Measurements from ENCODE around the gene CNOT2. TPM values are rescaled to one million over a fixed set of nuclear protein-coding genes. Genes with fewer than 3 reads are reported as not detected.
A peak's percentile ranks its signal among the peaks of the same experiment; 100 is the strongest.
"Not testable (repeated sequence)": the region's sequence is repeated elsewhere in the genome, so short reads cannot be mapped to it uniquely, and the experiment has no call there.

The CNOT2 gene
- total RNA-seq, 1 donor from 2014 or later = 36.9 TPM

DNA sequence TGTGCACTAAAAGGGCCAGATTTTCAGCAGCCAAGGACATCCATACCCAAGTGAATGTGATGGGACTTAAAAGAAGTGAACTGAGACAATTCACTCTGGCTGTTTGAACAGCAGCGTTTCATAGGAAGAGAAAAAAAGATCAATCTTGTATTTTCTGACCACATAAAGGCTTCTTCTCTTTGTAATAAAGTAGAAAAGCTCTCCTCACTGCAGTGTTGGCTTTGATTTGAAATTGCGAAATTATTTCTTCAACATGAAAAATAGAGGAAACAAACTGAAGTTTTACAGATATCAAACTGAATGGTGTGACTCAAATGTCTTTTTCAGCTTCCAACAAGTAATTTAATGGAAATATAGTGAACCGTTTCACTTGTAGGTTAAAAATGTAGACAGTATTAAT lies 111.6 kb downstream of the CNOT2 start:
- DNase-seq (no peak), ATAC-seq (peak; percentile 12)
- intact Hi-C loops (cut with micrococcal nuclease) = no loop called here

DNA sequence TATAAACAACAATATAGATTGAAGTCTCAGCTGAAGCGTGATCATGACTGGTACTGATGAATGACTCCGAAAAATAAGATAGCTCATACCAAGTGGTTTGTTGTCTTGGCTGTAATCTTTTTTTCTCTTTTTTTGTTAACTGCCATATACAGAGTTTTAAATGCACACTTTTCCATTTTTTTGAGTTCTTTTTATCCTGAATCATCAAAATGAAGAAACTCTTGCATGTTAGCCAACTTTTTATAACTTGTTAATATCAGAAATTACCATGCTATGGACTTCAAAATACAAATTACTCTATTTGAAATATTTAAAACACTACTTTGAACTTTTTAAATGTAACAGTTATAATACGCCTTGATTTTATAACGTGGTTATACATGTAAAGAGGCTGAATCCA lies 112.7 kb downstream of the CNOT2 start:
- DNase-seq (no peak), ATAC-seq (no peak)
- intact Hi-C loops (cut with micrococcal nuclease) = no loop called here

DNA sequence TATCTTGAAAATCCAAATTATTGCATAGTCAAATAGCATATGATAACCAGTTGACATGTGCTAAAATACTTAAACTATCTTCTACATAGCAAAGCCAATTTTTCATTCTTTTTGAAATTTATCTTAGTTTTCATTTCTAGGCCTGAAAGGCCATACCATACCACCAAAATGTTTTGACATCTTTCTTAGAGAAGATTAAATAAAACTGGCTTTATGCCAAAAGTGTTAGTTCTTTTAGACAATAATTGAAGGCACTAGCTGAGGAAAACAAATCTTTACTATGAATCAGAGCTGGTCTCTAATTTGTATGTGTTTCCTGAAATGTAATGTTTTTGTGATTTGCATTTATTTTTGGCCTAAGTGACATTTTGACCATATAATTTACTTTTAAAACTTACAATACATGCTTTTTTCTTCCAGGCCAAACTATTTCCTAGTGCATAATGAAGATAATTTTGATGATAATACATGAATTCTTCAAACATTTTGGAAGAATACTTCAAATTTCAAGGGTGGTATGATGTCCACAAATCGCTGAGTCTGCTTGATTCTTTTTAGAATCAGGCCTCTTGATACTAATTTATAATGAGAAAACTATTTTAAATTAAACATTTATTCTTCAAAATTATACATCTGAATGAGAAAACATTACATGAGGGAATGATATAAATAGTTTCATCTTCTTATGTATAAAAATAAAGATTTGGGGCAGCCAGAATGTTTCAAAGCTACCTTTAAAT lies 116.4 kb downstream of the CNOT2 start:
- intact Hi-C loops (cut with micrococcal nuclease) = no loop called here
- no peak for ATAC-seq
- DNase-seq = no peak

DNA sequence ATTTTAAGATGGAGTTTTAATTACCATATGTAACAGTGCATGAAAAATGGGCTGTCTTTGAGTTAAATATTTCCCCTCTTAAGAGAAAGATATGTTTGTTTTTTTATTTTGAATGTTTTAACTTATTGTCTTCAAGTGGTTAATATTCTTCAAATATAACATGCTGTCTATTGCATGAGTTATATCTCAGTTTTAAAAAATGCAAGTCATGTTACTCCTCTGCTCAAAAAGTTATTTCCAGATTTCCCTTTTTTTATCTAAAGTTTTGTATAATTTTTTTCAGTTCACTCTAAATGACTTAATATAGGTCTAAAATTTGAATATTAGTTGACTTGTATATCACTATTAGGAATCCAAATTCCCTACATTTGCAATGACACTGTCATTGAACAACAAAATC lies 117.0 kb downstream of the CNOT2 start:
- intact Hi-C loops (cut with micrococcal nuclease) = no loop called here
- no peak for ATAC-seq
- DNase-seq = no peak

DNA sequence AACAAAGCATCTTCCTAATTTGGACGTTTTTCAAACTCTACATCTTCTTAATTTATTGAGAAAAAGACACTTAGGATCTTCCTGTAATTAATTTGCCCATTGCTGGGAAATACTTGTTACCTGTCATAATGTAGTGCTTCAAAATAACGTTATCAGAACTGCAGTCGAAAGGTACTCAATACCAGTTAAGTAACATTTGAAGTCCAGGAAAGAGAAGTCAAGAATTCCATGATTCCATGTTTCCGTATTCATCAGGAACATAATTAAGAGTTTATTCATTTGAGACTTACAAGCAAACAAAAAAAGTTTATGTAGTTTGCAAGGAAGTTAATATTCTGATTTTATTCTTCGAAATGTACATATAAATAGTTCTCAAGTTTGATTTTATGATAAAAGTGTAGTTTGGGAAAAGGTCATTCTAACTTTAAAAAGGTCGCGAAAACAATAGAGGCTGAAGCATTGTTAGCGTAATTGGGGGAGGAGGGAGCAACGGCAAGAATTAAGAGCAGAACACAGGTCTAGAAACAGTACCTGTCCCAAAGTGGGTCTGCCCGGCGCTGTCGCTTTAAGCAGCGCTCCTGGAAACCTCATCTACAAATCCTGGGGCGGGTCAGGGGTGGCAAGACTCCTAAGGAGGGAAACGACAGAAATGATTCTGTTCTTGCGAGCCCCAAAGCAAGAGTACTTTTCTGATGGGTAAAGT lies 121.6 kb downstream of the CNOT2 start:
- intact Hi-C loops (cut with micrococcal nuclease) = no loop called here
- DNase-seq (no peak), ATAC-seq (no peak)

DNA sequence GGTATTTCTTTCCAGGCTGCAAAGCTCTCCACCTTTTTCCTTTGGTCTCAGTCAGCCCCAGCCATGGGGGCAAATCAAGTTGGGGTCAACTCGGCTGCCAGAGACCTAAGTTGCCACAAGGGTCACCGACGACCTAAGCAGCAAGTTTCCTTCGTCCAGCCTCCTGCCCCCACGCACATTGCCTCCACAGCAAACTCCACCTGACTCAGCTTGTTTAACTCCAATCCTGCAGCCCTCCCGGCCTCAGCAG lies 122.1 kb downstream of the CNOT2 start:
- ATAC-seq (no peak), DNase-seq (no peak)
- intact Hi-C loops (cut with micrococcal nuclease) = no loop called here

DNA sequence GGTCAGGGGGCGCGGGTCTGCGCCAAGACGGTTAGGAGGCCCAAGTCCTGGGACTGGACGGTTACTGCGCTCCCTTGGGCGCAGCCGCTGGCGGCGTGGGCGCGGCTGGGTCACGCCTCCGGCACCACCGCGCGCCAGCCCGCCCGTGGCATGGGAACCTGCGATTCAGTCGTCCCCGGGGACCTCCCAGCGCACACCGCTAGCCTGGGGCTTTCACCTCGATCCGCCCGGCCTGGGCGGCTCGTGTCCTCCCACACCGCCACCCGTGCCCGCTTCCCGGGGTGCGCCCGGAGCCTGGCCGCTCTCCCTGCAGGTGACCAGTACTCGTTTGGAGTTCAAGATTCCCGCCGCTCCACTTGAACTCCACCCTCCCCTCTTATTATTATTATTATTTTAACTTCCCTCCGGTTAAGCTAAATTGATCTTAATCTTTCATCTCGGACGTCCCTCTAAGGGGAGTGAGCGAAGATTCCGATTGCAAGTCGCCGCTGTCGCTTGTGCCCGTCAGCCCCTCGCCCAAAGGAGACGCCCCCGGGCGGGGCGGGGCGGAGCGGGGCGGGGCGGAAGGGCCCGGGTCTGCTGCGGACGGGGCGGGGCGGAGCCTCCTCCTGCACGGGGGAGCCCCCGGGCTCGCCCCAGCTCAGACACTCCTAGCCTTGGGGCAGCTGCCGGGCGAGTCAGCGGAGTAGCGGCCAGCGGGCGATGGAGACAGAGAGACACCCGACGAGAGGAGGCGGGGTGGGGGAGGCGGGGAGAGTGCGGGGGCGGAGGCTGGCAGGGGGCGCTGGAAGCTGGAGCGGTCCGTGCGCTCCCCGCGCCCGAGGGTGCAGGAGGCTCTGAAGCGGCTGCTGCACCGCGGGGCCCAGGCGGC lies 122.7 kb downstream of the CNOT2 start, which contains the start of gene KCNMB4:
Gene KCNMB4 (plus strand): TSS at position 643 of the 871 bp plus-strand sequence. CDS start 445 bp downstream, outside the sequence.
- intact Hi-C loops (cut with micrococcal nuclease) = no loop called here
- DNase-seq (peak; percentile 81), ATAC-seq (peak; percentile 93)

DNA sequence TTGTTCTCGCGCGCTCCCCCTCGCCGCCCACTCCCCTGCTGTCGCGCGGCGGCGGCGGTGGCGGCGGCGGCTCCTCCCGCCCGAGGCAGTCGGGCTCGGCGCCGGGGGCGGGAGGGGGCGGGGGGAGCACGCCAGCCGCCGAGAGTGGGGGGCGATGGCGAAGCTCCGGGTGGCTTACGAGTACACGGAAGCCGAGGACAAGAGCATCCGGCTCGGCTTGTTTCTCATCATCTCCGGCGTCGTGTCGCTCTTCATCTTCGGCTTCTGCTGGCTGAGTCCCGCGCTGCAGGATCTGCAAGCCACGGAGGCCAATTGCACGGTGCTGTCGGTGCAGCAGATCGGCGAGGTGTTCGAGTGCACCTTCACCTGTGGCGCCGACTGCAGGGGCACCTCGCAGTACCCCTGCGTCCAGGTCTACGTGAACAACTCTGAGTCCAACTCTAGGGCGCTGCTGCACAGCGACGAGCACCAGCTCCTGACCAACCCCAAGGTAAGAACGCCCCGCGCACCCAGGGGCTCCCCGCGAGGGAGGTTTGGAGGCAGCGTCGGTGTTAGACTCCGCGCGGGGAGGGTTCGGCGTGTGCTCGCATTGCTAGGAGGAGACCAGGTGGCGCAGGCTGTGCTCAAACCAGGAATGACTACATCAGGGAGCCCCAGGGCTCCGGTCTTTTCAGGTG lies 123.5 kb downstream of the CNOT2 start:
- intact Hi-C loops (cut with micrococcal nuclease) = no loop called here

DNA sequence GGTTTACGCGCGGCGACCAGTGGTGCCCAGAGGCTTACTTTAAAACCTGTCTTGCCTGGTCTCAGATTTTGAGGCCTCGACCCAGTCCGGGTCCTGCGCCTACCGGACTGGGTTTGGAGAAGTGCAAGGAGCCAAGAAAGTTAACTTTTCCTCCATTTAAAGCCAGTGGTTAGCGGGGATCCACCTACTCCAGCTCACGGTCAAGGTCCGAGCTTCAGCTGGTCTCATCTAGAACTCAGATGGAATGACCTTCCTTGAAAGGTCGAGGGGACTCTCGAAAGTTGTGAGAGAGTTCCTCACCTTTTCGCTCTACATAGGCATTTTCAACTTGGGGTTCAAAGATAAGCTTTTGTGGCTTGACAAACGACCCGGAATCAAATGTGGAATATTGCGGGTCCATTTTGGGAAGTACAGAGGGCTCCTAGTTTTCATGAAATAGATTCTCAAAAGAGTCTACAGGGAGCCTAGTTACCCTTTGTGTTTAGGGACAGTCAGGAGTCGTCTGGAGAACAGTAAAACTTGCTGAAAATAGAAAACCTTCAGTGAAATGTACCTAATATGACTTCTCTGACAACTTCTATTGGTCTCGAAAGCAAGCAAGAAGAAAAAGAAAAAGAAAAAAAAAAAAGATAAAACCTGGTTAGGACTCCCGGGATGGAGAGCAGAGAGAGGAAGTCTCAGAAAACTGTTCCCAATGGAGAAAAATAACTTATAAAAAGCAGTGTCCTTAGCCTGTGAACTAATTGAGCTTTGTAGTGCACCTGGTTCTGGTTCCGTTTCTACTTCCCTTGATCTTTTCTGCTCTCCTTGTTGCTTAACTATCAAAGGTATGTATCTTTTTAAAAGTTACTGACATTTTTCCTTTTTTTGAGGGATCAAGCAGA lies 124.3 kb downstream of the CNOT2 start:
- intact Hi-C loops (cut with micrococcal nuclease) = no loop called here
- ATAC-seq (peak; percentile 22), DNase-seq (no peak)

More for the DNA sequence above, 123.5 kb downstream of the CNOT2 start:
- DNase-seq = peak; percentile 49
- ATAC-seq = peak; percentile 28

DNA sequence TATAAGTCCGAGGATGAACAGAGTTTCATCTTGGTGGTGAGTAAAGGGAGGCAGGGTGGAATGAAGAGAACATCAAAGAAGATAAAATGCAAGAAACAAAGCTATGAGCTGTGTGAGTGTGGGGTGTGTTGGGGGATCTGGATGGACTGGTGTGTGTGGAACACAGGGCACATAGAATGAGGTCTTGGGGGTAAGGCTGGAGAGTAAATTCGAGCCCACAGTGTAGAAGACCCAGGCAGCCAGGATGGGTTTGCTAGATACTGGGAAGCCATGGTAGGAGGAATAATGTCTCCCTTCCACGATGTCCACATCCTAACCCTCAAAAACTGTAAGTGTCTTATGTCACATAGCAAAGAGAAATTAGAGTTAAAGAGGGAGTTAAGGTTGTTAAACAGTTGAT lies 129.6 kb downstream of the CNOT2 start:
- intact Hi-C loops (cut with micrococcal nuclease) = no loop called here
- ATAC-seq = no peak
- DNase-seq = no peak

DNA sequence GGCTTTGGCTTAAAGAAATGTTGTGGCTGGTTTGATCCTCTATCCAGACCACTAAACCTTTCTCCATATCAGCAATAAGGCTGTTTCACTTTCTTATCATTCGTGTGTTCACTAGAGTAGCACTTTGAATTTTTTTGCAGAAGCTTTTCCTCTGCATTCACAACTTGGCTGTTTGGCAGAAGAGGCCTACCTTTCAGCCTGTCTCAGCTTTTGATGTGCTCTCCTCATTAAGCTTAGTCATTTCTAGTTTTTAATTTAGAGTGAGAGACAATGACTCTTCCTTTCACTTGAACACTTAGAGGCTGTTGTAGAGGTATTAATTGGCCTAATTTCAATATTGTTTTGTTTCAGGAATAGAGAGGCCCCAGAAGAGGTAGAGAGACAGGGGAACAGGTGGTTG lies 136.6 kb downstream of the CNOT2 start:
- DNase-seq = no peak
- no peak for ATAC-seq
- intact Hi-C loops (cut with micrococcal nuclease) = no loop called here

DNA sequence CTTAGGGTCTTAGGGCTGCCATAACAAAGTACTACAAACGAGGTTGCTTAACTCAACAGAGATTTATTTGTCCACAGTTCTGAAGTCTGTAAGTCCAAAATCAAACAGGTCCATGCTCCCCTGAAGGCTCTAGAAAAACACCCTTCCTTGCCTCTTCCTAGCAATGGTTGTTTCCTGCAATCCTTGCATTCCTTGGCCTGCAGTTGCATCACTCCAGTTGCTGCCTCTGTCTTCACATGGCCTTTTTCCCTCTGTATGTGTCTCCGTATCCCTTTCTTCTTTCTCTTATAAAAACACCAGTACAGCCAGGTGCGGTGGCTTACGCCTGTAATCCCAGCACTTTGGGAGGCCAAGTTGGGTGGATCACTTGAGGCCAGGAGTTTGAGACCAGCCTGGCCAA lies 140.3 kb downstream of the CNOT2 start:
- ATAC-seq (no peak), DNase-seq (no peak)
- intact Hi-C loops (cut with micrococcal nuclease) = no loop called here

DNA sequence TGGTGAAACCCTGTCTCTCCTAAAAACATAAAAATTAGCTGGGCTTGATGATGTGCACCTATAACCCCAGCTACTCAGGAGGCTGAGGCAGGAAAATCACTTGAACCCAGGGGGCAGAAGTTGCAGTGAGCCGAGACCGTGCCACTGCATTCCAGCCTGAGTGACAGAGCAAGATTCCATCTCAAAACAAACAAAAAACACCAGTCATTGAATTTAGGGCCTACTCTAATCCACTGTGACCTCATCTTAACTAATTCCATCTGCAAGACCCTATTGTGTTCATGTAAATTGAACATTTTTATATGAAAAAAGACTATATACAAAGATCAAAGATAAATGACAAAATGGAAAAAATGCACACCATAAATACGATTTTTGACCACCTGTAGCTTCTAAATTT lies 140.7 kb downstream of the CNOT2 start:
- intact Hi-C loops (cut with micrococcal nuclease) = no loop called here
- DNase-seq = no peak
- ATAC-seq = no peak

DNA sequence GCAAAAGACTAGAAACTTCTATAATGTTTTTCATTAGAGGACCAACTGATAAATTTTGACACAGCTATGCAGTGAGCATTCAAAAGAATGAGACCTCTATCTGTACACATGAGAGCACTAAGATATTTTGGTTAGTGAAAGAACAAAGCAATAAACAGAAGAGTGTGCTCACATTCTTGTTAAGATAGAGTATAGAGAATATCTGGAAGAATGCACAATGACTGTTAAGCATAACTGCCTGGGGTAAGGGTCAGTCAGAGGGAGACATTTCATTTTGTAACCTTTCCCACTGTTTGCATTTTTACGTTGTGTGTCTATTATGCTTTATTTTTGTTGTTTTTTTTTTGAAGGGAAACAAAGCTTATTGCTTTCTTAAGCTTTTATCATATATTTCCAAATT lies 143.5 kb downstream of the CNOT2 start:
- ATAC-seq = no peak
- DNase-seq = no peak
- intact Hi-C loops (cut with micrococcal nuclease) = no loop called here

DNA sequence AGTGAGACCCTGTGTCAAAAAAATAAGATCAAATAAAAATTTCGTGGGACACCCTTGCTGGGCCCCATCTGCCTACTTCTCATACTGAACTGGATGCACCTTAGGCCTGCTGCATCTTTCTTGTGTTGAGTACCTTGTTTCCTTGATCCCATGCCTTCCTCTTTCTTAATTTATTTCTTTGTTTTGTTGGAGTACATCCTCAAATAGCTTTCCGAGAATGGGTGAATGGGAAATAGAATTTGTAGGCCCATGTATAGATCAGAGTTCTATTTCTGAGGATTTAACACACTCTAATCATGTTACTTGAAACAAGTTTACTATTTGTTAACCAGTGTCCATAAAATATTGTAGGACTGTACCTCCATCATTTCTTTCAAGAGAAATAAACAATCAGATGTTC lies 146.4 kb downstream of the CNOT2 start:
- intact Hi-C loops (cut with micrococcal nuclease) = no loop called here
- ATAC-seq = no peak
- no peak for DNase-seq

DNA sequence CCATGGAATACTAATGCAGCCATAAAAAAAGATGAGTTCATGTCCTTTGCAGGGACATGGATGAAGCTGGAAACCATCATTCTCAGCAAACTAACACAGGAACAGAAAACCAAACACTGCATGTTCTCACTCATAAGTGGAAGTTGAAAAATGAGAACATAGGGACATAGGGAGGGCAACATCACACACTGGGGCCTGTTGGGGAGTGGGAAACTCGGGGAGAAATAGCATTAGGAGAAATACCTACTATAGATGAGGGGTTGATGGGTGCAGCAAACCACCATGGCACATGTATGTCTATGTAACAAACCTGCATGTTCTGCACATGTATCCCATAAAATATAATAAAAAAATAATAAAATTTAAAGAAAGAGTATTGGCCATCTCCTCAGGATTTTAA lies 149.4 kb downstream of the CNOT2 start:
- ATAC-seq; intact Hi-C loops (cut with micrococcal nuclease); DNase-seq: not testable (repeated sequence)

DNA sequence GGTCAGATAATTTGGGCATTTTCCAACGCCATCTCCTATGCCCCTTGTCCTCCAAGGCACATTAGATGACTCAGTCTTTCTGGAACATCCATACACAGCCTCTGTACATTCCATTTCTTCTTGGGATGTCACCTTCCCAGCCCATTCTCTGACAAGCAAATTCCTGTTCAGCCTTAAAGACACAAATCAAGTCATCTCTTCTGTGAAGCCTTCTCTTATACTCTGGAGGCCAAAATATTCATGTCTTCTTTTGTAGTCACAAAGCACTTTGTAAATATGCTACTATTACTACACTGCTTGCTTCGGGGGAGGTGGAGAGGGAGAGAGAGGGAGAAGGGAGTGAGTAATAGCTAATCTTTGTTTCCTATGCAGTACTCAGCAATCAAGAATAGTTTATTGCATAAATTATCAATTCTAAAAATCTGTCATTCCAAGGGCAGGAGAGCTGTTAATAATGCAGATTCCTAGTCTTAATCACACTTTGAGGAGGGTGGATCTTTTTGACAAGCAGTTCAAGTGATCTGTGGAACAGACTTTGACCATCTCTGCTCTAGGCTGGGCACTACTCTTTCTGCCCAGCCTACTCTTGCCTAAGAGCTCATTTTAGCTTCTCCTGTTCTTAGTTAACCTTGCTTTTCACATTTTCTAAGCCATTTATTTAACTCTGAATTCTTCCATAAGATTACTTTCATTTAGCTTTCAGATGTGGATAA lies 150.7 kb downstream of the CNOT2 start:
- ATAC-seq (no peak), DNase-seq (no peak)
- intact Hi-C loops (cut with micrococcal nuclease) = no loop called here

DNA sequence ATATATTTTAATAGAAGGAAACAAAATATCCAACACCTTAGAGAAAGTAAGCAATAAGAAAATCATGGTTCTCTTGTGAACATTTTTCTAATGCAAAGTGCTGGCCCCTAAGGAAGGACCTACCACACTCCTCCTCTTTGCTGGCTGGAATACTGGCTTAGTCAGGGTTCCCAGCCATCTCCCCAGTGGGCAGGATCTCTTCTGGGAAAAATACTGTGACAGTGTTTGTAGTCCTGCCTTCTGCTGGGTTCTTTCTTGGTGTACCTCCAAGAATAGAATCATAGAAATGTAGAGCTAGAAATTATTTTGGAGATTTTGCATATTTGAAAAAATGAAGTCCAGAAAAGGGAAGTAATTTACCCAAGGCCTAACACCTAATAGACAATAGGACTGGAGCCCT lies 154.8 kb downstream of the CNOT2 start:
- no peak for DNase-seq
- ATAC-seq = no peak
- intact Hi-C loops (cut with micrococcal nuclease) = no loop called here

Data from left ventricle myocardium superior (tissue), 1 donor.